Panc1 (cell line): Measurements from ENCODE around the gene CYP26C1. TPM values are rescaled to one million over a fixed set of nuclear protein-coding genes. Genes with fewer than 3 reads are reported as not detected.

Experiments used
- ATAC-seq: fragments of 200-7000 bp; cut with Tn5 transposase; 2 replicates; pipeline ENCODE4 v1.9.1; 2020; ENCODE audit warnings: mild to moderate bottlenecking, moderate library complexity
- BruUV-seq: library from RNA; stranded (reverse); fragments of 400-500 nt; replicated peaks from 2 replicates; lab custom pipeline; 2021; lab: Mats Ljungman, UMichigan
- CTCF ChIA-PET: fragments of 300-600 bp; sonication (Branson Sonifier 250); formaldehyde crosslinking; loops from one replicate; lab custom pipeline; 2022; ENCODE audit warnings: antibody characterized with exemption; lab: Charles Lee
- POLR2A ChIA-PET: fragments of 300-600 bp; sonication (Branson Sonifier 250); formaldehyde crosslinking; loops from one replicate; lab custom pipeline; 2022; ENCODE audit warnings: antibody characterized with exemption; lab: Charles Lee
- DNase-seq: peaks from one replicate; pipeline ENCODE4 v3.0.0-alpha.2; 2010; ENCODE audit warnings: low read depth, low spot score
- H3K27ac ChIP-seq: 2 replicates; pipeline ENCODE4 v1.5.1; 2011; ENCODE audit warnings: mild to moderate bottlenecking, low read length, inconsistent platforms
- H3K27me3 ChIP-seq: fragments of 200-500 bp; sonication (Bioruptor generic); 2 replicates; pipeline ENCODE4 v1.6.0; 2014; ENCODE audit warnings: low read length, inconsistent platforms; ENCODE audit not compliant: control insufficient read depth, insufficient read depth
- H3K36me3 ChIP-seq: fragments of 200-500 bp; sonication (Bioruptor generic); 2 replicates; pipeline ENCODE4 v1.5.1; 2014; ENCODE audit warnings: inconsistent platforms, mild to moderate bottlenecking, low read length, moderate library complexity; ENCODE audit not compliant: control insufficient read depth, insufficient read depth
- H3K4me1 ChIP-seq: 2 replicates; pipeline ENCODE4 v1.5.1; 2011; ENCODE audit warnings: inconsistent platforms, mild to moderate bottlenecking, low read length, moderate library complexity; ENCODE audit not compliant: control insufficient read depth, insufficient read depth
- H3K4me3 ChIP-seq, 2 experiments: 2 replicates each; pipeline ENCODE4 v1.5.1; 2011 to 2012; ENCODE audit warnings: low read depth in 2 of 2, low read length in 2 of 2, mild to moderate bottlenecking in 2 of 2, inconsistent platforms in 1 of 2, moderate library complexity in 1 of 2
- H3K9me3 ChIP-seq: fragments of 200-500 bp; sonication (Bioruptor generic); 2 replicates; pipeline ENCODE4 v1.5.1; 2014; ENCODE audit warnings: low read depth, mild to moderate bottlenecking, inconsistent platforms, low read length, moderate library complexity; ENCODE audit not compliant: control insufficient read depth, insufficient read depth
- CTCF ChIP-seq: fragments of 450-650 bp; IDR thresholded peaks from 2 replicates; pipeline ENCODE4 v1.5.1; 2017; ENCODE audit warnings: mild to moderate bottlenecking
- POLR2AphosphoS5 ChIP-seq: IDR thresholded peaks from 2 replicates; pipeline ENCODE4 v1.6.1; 2012; ENCODE audit warnings: mild to moderate bottlenecking, low read depth, low read length, moderate library complexity
- SIN3A ChIP-seq: IDR thresholded peaks from 2 replicates; pipeline ENCODE4 v1.6.1; 2012; ENCODE audit warnings: low read depth, mild to moderate bottlenecking, low read length, moderate library complexity, borderline replicate concordance; ENCODE audit not compliant: insufficient read depth
- TCF7L2 ChIP-seq: IDR thresholded peaks from 2 replicates; pipeline ENCODE4 v1.6.1; 2011; ENCODE audit warnings: mild to moderate bottlenecking, low read depth, low read length, inconsistent platforms
- in situ Hi-C: cut with HindIII; loops from 2 replicates; pipeline ENCODE4 v1.10.0; 2016; ENCODE audit warnings: low sequenced_read_pairs, low pct_unique_long_range_greater_than_20kb
- intact Hi-C: fragments of 100-400 bp; cut with micrococcal nuclease; formaldehyde crosslinking; loops from one replicate; pipeline ENCODE4 v1.10.0; 2022; ENCODE audit not compliant: unreplicated experiment
- total RNA-seq: library from RNA; stranded (reverse); gene quantifications from one replicate; pipeline ENCODE4 v1.2.1, GENCODE V29; 2021; ENCODE audit not compliant: unreplicated experiment
- TF ChIP-seq, protein P1 (sequence below), 2 experiments: IDR thresholded peaks; 2 replicates each; pipeline ENCODE4 v1.6.1; 2011 to 2012; ENCODE audit warnings: low read depth in 2 of 2, control low read depth in 1 of 2, low read length in 1 of 2, mild to moderate bottlenecking in 1 of 2, moderate library complexity in 1 of 2; ENCODE audit not compliant: insufficient read depth in 1 of 2

Gene CYP26C1
- total RNA-seq, 1 experiment from 2014 or later, result 1.1 TPM

GRCh38 chr10:93063144-93063976 is 2.8 kb downstream of the CYP26C1 start:
- H3K36me3 ChIP-seq, result 0 out of 2 replicates have a peak, but pooled peaks cover 2% of the 10 kb centered on the region
- intact Hi-C loops (no loop called here), in situ Hi-C loops (no loop called here)
- DNase-seq (no peak), ATAC-seq (no peak)
- BruUV-seq, result no TSS peak
- CTCF ChIA-PET, result interaction anchor here (0.6 kb wide), 2 partner anchors 178 to 408 kb away, joined by 3 to 5 read pairs; no protein-coding TSS in a partner anchor
- H3K4me3 ChIP-seq, result peak overlapping the region; percentile 55 to 73
- no peak for TF ChIP-seq TCF7L2
- TF ChIP-seq CTCF, result no peak
- no peak for TF ChIP-seq POLR2AphosphoS5
- no peak for TF ChIP-seq SIN3A
- TF ChIP-seq, protein P1, sequence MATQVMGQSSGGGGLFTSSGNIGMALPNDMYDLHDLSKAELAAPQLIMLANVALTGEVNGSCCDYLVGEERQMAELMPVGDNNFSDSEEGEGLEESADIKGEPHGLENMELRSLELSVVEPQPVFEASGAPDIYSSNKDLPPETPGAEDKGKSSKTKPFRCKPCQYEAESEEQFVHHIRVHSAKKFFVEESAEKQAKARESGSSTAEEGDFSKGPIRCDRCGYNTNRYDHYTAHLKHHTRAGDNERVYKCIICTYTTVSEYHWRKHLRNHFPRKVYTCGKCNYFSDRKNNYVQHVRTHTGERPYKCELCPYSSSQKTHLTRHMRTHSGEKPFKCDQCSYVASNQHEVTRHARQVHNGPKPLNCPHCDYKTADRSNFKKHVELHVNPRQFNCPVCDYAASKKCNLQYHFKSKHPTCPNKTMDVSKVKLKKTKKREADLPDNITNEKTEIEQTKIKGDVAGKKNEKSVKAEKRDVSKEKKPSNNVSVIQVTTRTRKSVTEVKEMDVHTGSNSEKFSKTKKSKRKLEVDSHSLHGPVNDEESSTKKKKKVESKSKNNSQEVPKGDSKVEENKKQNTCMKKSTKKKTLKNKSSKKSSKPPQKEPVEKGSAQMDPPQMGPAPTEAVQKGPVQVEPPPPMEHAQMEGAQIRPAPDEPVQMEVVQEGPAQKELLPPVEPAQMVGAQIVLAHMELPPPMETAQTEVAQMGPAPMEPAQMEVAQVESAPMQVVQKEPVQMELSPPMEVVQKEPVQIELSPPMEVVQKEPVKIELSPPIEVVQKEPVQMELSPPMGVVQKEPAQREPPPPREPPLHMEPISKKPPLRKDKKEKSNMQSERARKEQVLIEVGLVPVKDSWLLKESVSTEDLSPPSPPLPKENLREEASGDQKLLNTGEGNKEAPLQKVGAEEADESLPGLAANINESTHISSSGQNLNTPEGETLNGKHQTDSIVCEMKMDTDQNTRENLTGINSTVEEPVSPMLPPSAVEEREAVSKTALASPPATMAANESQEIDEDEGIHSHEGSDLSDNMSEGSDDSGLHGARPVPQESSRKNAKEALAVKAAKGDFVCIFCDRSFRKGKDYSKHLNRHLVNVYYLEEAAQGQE (IDR thresholded peaks at IDR 0.05; ENCODE audit: insufficient read depth in 1 of 2, low read depth in 2 of 2, low read length in 1 of 2), result no peak
- no peaks in the 10 kb centered on the region for H3K9me3 ChIP-seq
- peaks cover 9% of the 10 kb centered on the region; the same call in 1 of the 2 replicates for H3K4me1 ChIP-seq
- POLR2A ChIA-PET, result interaction anchor here (0.5 to 0.6 kb wide), 2 partner anchors 10 to 13 kb away, joined by 3 to 4 read pairs; partner anchors contain the start of gene CYP26A1
- peaks cover 26% of the 10 kb centered on the region for H3K27me3 ChIP-seq
- H3K27ac ChIP-seq, result no peak overlapping the region

GRCh38 chr10:93063977-93064660 is 3.5 kb downstream of the CYP26C1 start:
- Histone ChIP-seq H3K4me3 (no peak overlapping the region), H3K9me3 (no peaks in the 10 kb centered on the region), H3K27ac (no peak overlapping the region), H3K27me3 (peaks cover 26% of the 10 kb centered on the region), H3K4me1 (peaks cover 9% of the 10 kb centered on the region; the same call in 1 of the 2 replicates), H3K36me3 (no peaks in the 10 kb centered on the region)
- ChIA-PET CTCF (interaction anchor here (0.6 to 0.8 kb wide), 2 partner anchors 58 to 179 kb away, joined by 3 read pairs; no protein-coding TSS in a partner anchor), POLR2A (interaction anchor here (0.5 to 0.6 kb wide), 3 partner anchors 10 to 924 kb away, joined by 3 to 6 read pairs (median 4); partner anchors contain the start of gene CYP26A1)
- DNase-seq (no peak), ATAC-seq (no peak)
- intact Hi-C loops (no loop called here), in situ Hi-C loops (no loop called here)
- BruUV-seq, result no TSS peak
- no peak for TF ChIP-seq CTCF
- no peak for TF ChIP-seq SIN3A
- no peak for TF ChIP-seq TCF7L2
- TF ChIP-seq, protein P1 (IDR thresholded peaks at IDR 0.05; ENCODE audit: insufficient read depth in 1 of 2, low read depth in 2 of 2, low read length in 1 of 2), result no peak
- TF ChIP-seq POLR2AphosphoS5, result no peak
